K562 (cell line): ENCODE measurements around the gene RBMS3. TPM values are rescaled to one million over a fixed set of nuclear protein-coding genes. Genes with fewer than 3 reads are reported as not detected.

Source experiments
- ATAC-seq: fragments of 200-7000 bp; cut with Tn5 transposase; 3 replicates; pipeline ENCODE4 v1.9.1; 2020; ENCODE audit warnings: moderate library complexity
- BruUV-seq: library from RNA; stranded (reverse); fragments of 400-500 nt; replicated peaks from 2 replicates; lab custom pipeline; 2021; lab: Mats Ljungman, UMichigan
- CTCF ChIA-PET: fragments of 300-600 bp; formaldehyde crosslinking; extraction: SDS; loops from one replicate; lab custom pipeline; 2021; ENCODE audit warnings: low intra/inter-chr PET ratio; lab: Yijun Ruan, JAX
- POLR2A ChIA-PET: fragments of 300-600, 350-650 bp; sonication (Branson Sonifier 250); formaldehyde crosslinking; extraction: SDS; loops from one replicate; lab custom pipeline; 2021; ENCODE audit warnings: antibody characterized with exemption, inconsistent platforms; lab: Yijun Ruan, JAX
- DNase-seq, 4 experiments: peaks; one replicate each; pipeline versions ENCODE4 v3.0.0 to v3.0.0-alpha.2; 2011 to 2018; ENCODE audit warnings: low spot score in 3 of 4, mixed read lengths in 3 of 4; ENCODE audit errors: extremely low read depth in 1 of 4
- FAIRE-seq: peaks from 2 replicates; lab custom pipeline; 2011; peaks lifted over from hg19 to GRCh38; lab: Jason Lieb, UNC
- H2AFZ ChIP-seq: 2 replicates; pipeline ENCODE4 v1.6.0; 2011; ENCODE audit warnings: low read depth, low read length, control low read depth, inconsistent platforms
- H3K27ac ChIP-seq: fragments of 200-600 bp; 3 replicates; pipeline ENCODE4 v1.8.0; 2011; ENCODE audit warnings: low read depth, mild to moderate bottlenecking, control low read depth, inconsistent platforms, low read length, moderate library complexity, mixed read lengths; ENCODE audit errors: extremely low read depth
- H3K27me3 ChIP-seq, 2 experiments: fragments of 300-600 bp in 1 of 2; 2 replicates in 1 of 2; 3 replicates in 1 of 2; pipeline versions ENCODE4 v1.6.0 to v1.8.0; 2011; ENCODE audit warnings: inconsistent platforms in 2 of 2, low read length in 2 of 2, mild to moderate bottlenecking in 1 of 2, mixed read lengths in 1 of 2, moderate library complexity in 1 of 2; ENCODE audit not compliant: control insufficient read depth in 2 of 2, insufficient read depth in 2 of 2
- H3K36me3 ChIP-seq: fragments of 300-600 bp; 3 replicates; pipeline ENCODE4 v1.8.0; 2011; ENCODE audit warnings: mild to moderate bottlenecking, low read length, inconsistent platforms; ENCODE audit not compliant: control insufficient read depth, insufficient read depth
- H3K4me1 ChIP-seq, 2 experiments: fragments of 200-600 bp in 1 of 2; replicated peaks in 1 of 2; 2 replicates in 1 of 2; 3 replicates in 1 of 2; pipeline versions ENCODE4 v1.5.1 to v1.8.0; 2011; ENCODE audit warnings: inconsistent platforms in 2 of 2, low read length in 2 of 2, mild to moderate bottlenecking in 1 of 2, mixed read lengths in 1 of 2, moderate library complexity in 1 of 2; ENCODE audit not compliant: control insufficient read depth in 2 of 2, insufficient read depth in 2 of 2
- H3K4me2 ChIP-seq: 2 replicates; pipeline ENCODE4 v1.6.1; 2011; ENCODE audit warnings: low read length, control low read depth, inconsistent platforms, mixed read lengths; ENCODE audit not compliant: insufficient read depth
- H3K4me3 ChIP-seq: fragments of 200-600 bp; sonication (generic), shearing (Covaris generic); 2 replicates; pipeline ENCODE4 v1.5.1; 2016; ENCODE audit warnings: control low read depth, inconsistent platforms
- H3K79me2 ChIP-seq: fragments of 200-600 bp; 3 replicates; pipeline ENCODE4 v1.8.0; 2011; ENCODE audit warnings: low read length, inconsistent platforms; ENCODE audit not compliant: control insufficient read depth, insufficient read depth
- H3K9ac ChIP-seq, 2 experiments: 2 replicates each; pipeline versions ENCODE4 v1.6.0 to v1.6.1; 2011; ENCODE audit warnings: low read depth in 2 of 2, low read length in 2 of 2, control low read depth in 1 of 2, inconsistent platforms in 1 of 2, mild to moderate bottlenecking in 1 of 2, mixed read lengths in 1 of 2; ENCODE audit not compliant: insufficient read depth in 1 of 2
- H3K9me1 ChIP-seq: one replicate; pipeline ENCODE4 v1.6.0; 2011; ENCODE audit warnings: inconsistent platforms, mild to moderate bottlenecking, low read length, moderate library complexity; ENCODE audit not compliant: control insufficient read depth, insufficient read depth
- H3K9me3 ChIP-seq: replicated peaks from 2 replicates; pipeline ENCODE4 v1.5.1; 2011; ENCODE audit warnings: low read depth, low read length, inconsistent platforms; ENCODE audit not compliant: control insufficient read depth, insufficient read depth
- H4K20me1 ChIP-seq: replicated peaks from 2 replicates; pipeline ENCODE4 v1.6.1; 2011; ENCODE audit warnings: low read length, inconsistent platforms, mixed read lengths; ENCODE audit not compliant: control insufficient read depth, insufficient read depth
- BDP1 ChIP-seq: IDR thresholded peaks from 3 replicates; pipeline ENCODE4 v1.6.1; 2011; ENCODE audit not compliant: insufficient read length, insufficient read depth
- GTF2A2 ChIP-seq: IDR thresholded peaks from 2 replicates; pipeline ENCODE4 v1.6.1; 2016; ENCODE audit warnings: mild to moderate bottlenecking, missing genetic modification characterization, missing compliant biosample characterization
- HNRNPK ChIP-seq: fragments of 200-400 bp; formaldehyde crosslinking; IDR thresholded peaks from one replicate; pipeline ENCODE4 v1.6.1; 2018; ENCODE audit warnings: mild to moderate bottlenecking, low read depth, low read length; ENCODE audit not compliant: poor library complexity, severe bottlenecking
- NFIC ChIP-seq: fragments of 450-650 bp; IDR thresholded peaks from 2 replicates; pipeline ENCODE4 v1.6.1; 2017; ENCODE audit warnings: mild to moderate bottlenecking, inconsistent platforms
- NFRKB ChIP-seq: fragments of 450-650 bp; IDR thresholded peaks from 2 replicates; pipeline ENCODE4 v1.6.1; 2016; ENCODE audit warnings: low read depth
- NR3C1 ChIP-seq: sonication (generic); formaldehyde crosslinking; IDR thresholded peaks from 2 replicates; pipeline ENCODE4 v1.8.1; 2022; ENCODE audit warnings: missing genetic modification reagents
- POLR2A ChIP-seq: fragments of 450-650 bp; conservative IDR thresholded peaks from 2 replicates; pipeline ENCODE4 v1.6.1; 2016
- RBM39 ChIP-seq: fragments of 200-400 bp; formaldehyde crosslinking; optimal IDR thresholded peaks from 2 replicates; pipeline ENCODE3; 2018; ENCODE audit warnings: low read depth, low read length
- RFX1 ChIP-seq: fragments of 450-650 bp; IDR thresholded peaks from 2 replicates; pipeline ENCODE4 v1.6.1; 2016; ENCODE audit warnings: mild to moderate bottlenecking, moderate library complexity
- SAFB2 ChIP-seq: fragments of 200-400 bp; formaldehyde crosslinking; IDR thresholded peaks from 2 replicates; pipeline ENCODE4 v1.6.1; 2018; ENCODE audit warnings: borderline replicate concordance, low read length, low read depth, moderate library complexity; ENCODE audit not compliant: severe bottlenecking
- XRCC3 ChIP-seq: fragments of 450-650 bp; IDR thresholded peaks from 2 replicates; pipeline ENCODE4 v1.6.1; 2017; ENCODE audit warnings: mild to moderate bottlenecking, moderate library complexity
- WGBS: fragments of 100-300 bp; shearing (Covaris generic); methylation state at CpG from one replicate; pipeline ENCODE4 v1.1.6; 2016; ENCODE audit warnings: low coverage, mixed read lengths; ENCODE audit not compliant: insufficient coverage; ENCODE audit errors: missing lambda C conversion rate; 5-methylcytosine and 5-hydroxymethylcytosine counted together
- in situ Hi-C: fragments of 300-500 bp; cut with MboI; formaldehyde crosslinking; loops from 4 replicates; pipeline ENCODE4 v1.15.0; 2018; ENCODE audit warnings: inconsistent platforms, mixed read lengths
- intact Hi-C: fragments of 100-400 bp; cut with micrococcal nuclease; formaldehyde crosslinking; loops from 2 replicates; pipeline ENCODE4 v1.14.2; 2022
- polyA plus RNA-seq, 8 experiments: library from polyadenylated mRNA; depleted of rRNA in 4 of 8; stranded (reverse) in 5 of 8; unstranded in 3 of 8; fragments of >200 nt; fragmentation: Nextera tagmentation in 2 of 8; fragmentation: Illumina TruSeq in 1 of 8; extraction: Ambion mirVana in 2 of 8; extraction: Trizol in 1 of 8; gene quantifications; 2 replicates each; pipeline versions ENCODE4 v1.2.1 to v1.2.3, GENCODE V29; 2011 to 2014; ENCODE audit warnings: inconsistent platforms in 1 of 8, missing spikeins in 1 of 8
- total RNA-seq, 7 experiments: library from RNA; depleted of rRNA in 6 of 7; stranded (reverse); fragments of >200 nt in 6 of 7; fragmentation: Illumina TruSeq in 2 of 7; extraction: Trizol in 2 of 7; gene quantifications; 2 replicates each; pipeline versions ENCODE4 v1.2.1 to v1.2.3, GENCODE V29; 2011 to 2021; ENCODE audit warnings: low replicate concordance in 1 of 7
- TF ChIP-seq, protein P1 (sequence below): fragments of 450-650 bp; formaldehyde crosslinking; IDR thresholded peaks from 2 replicates; pipeline ENCODE4 v1.4.0; 2020; ENCODE audit warnings: mild to moderate bottlenecking, moderate library complexity

Gene RBMS3
- total and polyA plus RNA-seq, 9 of the 15 experiments (the other 6 are each of a cell fraction or from before 2014, with no cell fraction given): 0.20 TPM; not detected in 8

DNA sequence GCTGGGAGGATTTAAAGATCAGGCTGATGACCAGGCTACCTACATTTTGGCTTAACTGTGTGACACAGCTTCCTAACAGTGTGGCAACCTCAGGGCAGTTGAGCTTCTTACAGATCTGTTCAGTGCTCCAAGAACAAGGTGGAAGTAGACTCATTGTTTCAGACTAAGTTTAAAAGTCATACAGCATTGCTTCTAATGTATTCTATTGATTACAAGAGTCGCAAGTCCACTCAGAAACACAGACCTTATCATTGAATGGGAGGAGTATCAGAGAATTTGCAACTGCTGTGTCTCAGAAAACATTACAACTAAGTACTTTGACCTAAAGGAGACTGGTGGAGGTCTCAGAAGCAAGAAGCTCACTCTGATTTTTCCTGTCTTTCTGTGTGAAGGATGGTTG, 746.0 kb downstream of the RBMS3 start:
- Histone ChIP-seq H4K20me1 (no peaks in the 10 kb centered on the region), H3K36me3 (no peaks in the 10 kb centered on the region), H3K4me1 (no peaks in the 10 kb centered on the region), H3K9me1 (no peaks in the 10 kb centered on the region), H2AFZ (no peak overlapping the region), H3K4me3 (no peak overlapping the region), H3K27ac (no peak overlapping the region), H3K79me2 (no peaks in the 10 kb centered on the region), H3K9ac (no peak overlapping the region), H3K9me3 (no peaks in the 10 kb centered on the region; the same call in 1 of the 2 replicates), H3K27me3 (no peaks in the 10 kb centered on the region), H3K4me2 (no peak overlapping the region)
- in situ Hi-C loops (no loop called here), intact Hi-C loops (no loop called here)
- ATAC-seq (no peak), DNase-seq (no peak), FAIRE-seq (no peak)
- no peak for TF ChIP-seq BDP1
- TF ChIP-seq POLR2A: no peak
- TF ChIP-seq SAFB2: no peak
- TF ChIP-seq, protein P1, sequence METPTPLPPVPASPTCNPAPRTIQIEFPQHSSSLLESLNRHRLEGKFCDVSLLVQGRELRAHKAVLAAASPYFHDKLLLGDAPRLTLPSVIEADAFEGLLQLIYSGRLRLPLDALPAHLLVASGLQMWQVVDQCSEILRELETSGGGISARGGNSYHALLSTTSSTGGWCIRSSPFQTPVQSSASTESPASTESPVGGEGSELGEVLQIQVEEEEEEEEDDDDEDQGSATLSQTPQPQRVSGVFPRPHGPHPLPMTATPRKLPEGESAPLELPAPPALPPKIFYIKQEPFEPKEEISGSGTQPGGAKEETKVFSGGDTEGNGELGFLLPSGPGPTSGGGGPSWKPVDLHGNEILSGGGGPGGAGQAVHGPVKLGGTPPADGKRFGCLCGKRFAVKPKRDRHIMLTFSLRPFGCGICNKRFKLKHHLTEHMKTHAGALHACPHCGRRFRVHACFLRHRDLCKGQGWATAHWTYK (CRISPR knock-in tag): no peak
- no peak for TF ChIP-seq XRCC3
- no peak for TF ChIP-seq RFX1
- no peak for TF ChIP-seq NR3C1 (CRISPR knock-in tag)
- no peak for TF ChIP-seq NFIC
- TF ChIP-seq RBM39: no peak
- TF ChIP-seq NFRKB: no peak
- TF ChIP-seq GTF2A2 (tag): no peak
- TF ChIP-seq HNRNPK: no peak
- BruUV-seq: no TSS peak
- ChIA-PET CTCF (no interaction called here), POLR2A (no interaction called here)
- 0% methylated on average over 1 of the region's 1 CpG for WGBS
